ENCODE measurements around the gene CCDC9.

DNA sequence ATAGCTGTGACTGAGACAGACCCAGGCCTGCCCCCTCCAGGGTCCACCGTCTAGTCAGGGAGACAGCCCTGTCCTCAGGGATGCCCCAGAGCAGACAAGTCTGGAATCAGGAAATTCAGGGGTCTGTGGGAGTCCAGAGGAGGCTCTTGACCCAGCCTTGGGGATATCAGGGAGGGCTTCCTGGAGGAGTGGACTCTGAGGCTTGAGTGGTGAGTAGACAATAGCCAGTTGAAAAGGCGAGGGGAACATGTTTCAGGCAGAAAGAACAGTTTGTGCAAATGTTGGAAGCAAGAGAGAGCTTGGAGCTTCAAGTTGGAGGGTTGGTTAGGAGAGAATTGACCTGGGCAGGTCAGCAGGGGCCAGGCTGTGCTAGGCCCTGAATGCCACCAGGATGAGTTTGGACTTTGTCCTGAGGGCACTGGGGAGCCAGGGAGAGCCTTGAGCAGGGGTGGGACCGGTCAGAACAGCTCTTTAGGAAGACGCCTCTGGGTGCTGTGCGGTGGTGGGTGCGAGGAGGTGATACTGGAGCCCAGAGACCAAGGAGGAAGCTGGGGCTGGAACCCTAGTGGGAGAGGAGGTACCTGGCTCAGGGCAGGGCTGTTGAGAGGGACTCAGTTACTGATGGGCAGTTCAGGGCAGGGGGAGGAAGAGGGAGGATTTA lies 2.7 kb downstream of the CCDC9 start:
- TF ChIP-seq, protein P1, sequence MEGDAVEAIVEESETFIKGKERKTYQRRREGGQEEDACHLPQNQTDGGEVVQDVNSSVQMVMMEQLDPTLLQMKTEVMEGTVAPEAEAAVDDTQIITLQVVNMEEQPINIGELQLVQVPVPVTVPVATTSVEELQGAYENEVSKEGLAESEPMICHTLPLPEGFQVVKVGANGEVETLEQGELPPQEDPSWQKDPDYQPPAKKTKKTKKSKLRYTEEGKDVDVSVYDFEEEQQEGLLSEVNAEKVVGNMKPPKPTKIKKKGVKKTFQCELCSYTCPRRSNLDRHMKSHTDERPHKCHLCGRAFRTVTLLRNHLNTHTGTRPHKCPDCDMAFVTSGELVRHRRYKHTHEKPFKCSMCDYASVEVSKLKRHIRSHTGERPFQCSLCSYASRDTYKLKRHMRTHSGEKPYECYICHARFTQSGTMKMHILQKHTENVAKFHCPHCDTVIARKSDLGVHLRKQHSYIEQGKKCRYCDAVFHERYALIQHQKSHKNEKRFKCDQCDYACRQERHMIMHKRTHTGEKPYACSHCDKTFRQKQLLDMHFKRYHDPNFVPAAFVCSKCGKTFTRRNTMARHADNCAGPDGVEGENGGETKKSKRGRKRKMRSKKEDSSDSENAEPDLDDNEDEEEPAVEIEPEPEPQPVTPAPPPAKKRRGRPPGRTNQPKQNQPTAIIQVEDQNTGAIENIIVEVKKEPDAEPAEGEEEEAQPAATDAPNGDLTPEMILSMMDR (conservative IDR thresholded peaks at IDR 0.05; ENCODE audit: low read depth in 2 of 2) = no peak
- TF ChIP-seq EZH2 (IDR thresholded peaks at IDR 0.05; ENCODE audit: low read depth, unreplicated experiment) (no peak), POLR2AphosphoS5 (IDR thresholded peaks at IDR 0.05; ENCODE audit: low read depth) (no peak), EZH2phosphoT487 (IDR thresholded peaks at IDR 0.05; ENCODE audit: unreplicated experiment) (no peak), CREB1 (CRISPR knock-in tag; IDR thresholded peaks at IDR 0.05; ENCODE audit: low read depth) (no peak), ZNF462 (CRISPR knock-in tag; IDR thresholded peaks at IDR 0.05) (no peak), NANOG (IDR thresholded peaks at IDR 0.05; ENCODE audit: borderline replicate concordance) (no peak), JUNB (IDR thresholded peaks at IDR 0.05; ENCODE audit: unreplicated experiment) (no peak), STAT1 (IDR thresholded peaks at IDR 0.05; ENCODE audit: unreplicated experiment) (no peak), ZNF331 (CRISPR knock-in tag; IDR thresholded peaks at IDR 0.05; ENCODE audit: low read depth) (no peak)
- TF ChIP-seq, protein P2, sequence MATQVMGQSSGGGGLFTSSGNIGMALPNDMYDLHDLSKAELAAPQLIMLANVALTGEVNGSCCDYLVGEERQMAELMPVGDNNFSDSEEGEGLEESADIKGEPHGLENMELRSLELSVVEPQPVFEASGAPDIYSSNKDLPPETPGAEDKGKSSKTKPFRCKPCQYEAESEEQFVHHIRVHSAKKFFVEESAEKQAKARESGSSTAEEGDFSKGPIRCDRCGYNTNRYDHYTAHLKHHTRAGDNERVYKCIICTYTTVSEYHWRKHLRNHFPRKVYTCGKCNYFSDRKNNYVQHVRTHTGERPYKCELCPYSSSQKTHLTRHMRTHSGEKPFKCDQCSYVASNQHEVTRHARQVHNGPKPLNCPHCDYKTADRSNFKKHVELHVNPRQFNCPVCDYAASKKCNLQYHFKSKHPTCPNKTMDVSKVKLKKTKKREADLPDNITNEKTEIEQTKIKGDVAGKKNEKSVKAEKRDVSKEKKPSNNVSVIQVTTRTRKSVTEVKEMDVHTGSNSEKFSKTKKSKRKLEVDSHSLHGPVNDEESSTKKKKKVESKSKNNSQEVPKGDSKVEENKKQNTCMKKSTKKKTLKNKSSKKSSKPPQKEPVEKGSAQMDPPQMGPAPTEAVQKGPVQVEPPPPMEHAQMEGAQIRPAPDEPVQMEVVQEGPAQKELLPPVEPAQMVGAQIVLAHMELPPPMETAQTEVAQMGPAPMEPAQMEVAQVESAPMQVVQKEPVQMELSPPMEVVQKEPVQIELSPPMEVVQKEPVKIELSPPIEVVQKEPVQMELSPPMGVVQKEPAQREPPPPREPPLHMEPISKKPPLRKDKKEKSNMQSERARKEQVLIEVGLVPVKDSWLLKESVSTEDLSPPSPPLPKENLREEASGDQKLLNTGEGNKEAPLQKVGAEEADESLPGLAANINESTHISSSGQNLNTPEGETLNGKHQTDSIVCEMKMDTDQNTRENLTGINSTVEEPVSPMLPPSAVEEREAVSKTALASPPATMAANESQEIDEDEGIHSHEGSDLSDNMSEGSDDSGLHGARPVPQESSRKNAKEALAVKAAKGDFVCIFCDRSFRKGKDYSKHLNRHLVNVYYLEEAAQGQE (IDR thresholded peaks at IDR 0.05; ENCODE audit: unreplicated experiment) = no peak

Data from GM23338 (cell line).